Measurements from ENCODE around the gene REXO4. TPM values are rescaled to one million over a fixed set of nuclear protein-coding genes. Genes with fewer than 3 reads are reported as not detected.

The REXO4 gene
- total RNA-seq, 4 donors from 2014 or later = 6.4 to 25.0 (median 20.2) TPM

DNA sequence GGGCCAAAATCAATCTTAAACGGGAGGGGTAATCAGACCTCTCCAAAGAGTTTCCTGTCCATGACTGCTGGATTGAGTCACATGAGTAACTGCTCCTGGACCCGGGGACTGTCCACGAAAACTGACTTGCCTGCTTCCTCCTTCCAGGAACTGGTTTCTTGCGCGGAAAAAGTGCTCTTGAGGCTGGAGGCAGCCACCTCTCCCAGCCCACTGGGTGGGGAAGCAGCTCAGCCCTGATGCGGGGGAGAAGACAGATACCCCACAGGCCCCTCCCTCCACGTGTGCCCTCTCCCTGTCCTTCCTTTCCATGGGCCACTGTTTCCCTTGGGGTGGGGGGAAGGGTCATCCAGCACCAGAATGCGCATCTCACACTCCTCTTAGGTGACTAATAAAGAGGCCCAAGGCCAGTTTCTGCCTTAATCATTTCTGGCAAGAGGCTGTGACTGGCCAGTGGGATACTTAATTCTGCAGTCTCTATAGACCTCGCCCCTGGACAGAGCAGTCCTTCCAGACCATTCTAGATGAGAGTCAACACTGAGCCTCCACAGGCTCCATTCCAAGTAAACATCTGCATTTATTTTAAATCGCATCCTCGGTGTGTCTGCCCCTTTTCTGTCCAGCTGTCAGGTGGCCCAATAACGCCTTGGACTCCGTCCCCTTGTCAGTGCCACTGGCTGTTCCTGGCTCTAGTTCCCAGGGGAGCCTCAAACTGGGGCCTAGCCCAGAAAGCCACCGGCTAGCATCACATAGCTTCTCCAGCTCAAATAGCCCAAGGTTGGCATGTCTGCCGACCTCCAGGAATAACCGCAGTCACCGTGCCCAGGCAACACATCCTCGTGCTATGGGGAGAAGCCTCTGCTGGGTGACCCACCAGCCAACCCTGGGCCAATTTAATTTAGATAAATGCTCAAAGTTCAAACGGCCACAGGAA lies 12.0 kb downstream of the REXO4 start:
- Histone ChIP-seq H3K36me3 (no peaks in the 10 kb centered on the region), H3K9me3 (no peaks in the 10 kb centered on the region), H3K27me3 (no peaks in the 10 kb centered on the region), H3K4me1 (no peaks in the 10 kb centered on the region), H3K4me3 (no peak overlapping the region), H3K27ac (no peak overlapping the region)
- TF ChIP-seq POLR2A (IDR thresholded peaks at IDR 0.05) (no peak), CTCF (IDR thresholded peaks at IDR 0.05) (no peak)
- peak in 1 of 2 donors; percentile 30 for DNase-seq
- intact Hi-C loops (cut with DNase I; ENCODE audit: low total_unique reads) = loop anchor here (5.0 kb wide), 1 partner anchor 82 kb away; no protein-coding TSS in a partner anchor

DNA sequence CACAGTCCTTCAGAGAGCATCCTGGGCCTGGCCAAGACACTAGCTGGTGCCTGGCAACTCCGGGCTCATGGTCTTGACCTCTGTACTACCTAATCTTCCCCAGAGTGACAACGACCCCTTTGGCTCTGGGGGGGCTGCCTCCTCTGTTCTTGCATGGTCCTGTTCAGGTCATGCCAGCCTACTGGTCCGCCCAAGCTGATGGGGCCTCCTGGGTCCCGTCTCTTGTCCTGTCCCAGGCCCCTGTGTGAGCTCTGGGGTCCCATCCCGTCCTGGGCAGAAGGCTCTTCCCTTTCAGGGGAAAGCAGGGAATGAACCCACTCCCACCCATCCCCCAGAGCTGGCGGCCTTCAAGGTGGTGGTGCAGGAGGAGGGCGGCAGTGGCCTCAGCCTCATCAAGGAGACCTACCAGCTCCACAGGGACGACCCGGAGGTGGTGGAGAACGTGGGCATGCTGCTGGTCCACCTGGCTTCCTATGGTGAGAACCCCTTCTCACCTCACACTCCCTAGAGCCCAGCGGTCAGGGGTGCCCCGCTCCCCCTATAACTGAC lies 13.3 kb downstream of the REXO4 start:
- H3K27me3 ChIP-seq = no peaks in the 10 kb centered on the region
- no peaks in the 10 kb centered on the region for H3K9me3 ChIP-seq
- H3K4me3 ChIP-seq = no peak overlapping the region
- H3K27ac ChIP-seq = no peak overlapping the region
- no peak for TF ChIP-seq POLR2A (IDR thresholded peaks at IDR 0.05)
- no peak for TF ChIP-seq CTCF (IDR thresholded peaks at IDR 0.05)
- H3K36me3 ChIP-seq = no peaks in the 10 kb centered on the region
- intact Hi-C loops (cut with DNase I; ENCODE audit: low total_unique reads) = loop anchor here (5.0 kb wide), 1 partner anchor 83 kb away; no protein-coding TSS in a partner anchor
- DNase-seq = no peak
- no peaks in the 10 kb centered on the region for H3K4me1 ChIP-seq

DNA sequence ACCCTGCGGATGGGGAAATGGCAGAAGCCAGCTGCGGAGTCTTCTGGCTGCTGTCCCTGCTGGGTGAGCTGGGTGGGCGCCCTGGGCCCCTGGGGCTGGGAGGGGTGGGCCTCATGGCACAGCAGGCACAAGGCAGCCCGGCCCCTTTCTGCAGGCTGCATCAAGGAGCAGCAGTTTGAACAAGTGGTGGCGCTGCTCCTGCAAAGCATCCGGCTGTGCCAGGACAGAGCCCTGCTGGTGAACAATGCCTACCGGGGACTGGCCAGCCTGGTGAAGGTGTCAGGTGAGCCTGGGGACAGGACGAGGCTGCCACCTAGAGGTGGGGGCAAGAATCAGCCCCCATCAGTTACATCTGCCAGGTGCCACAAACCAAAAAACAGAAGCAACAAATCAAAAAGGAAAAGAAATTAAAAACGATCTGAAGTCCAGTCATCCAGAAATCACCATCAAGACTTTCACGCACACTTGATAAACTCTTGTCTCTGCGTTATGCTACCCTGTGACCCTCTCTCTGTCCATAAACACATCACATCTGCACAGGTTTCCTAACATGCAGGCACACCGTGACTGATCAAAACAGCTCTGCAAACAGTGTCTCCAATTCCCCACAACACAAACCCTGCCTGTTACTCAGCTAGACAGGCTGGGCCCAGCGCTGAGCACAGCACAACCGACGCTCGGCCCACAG lies 13.9 kb downstream of the REXO4 start:
- TF ChIP-seq POLR2A (IDR thresholded peaks at IDR 0.05) (no peak), CTCF (IDR thresholded peaks at IDR 0.05) (peak in 2 of 4 experiments; percentile 17 to 21)
- Histone ChIP-seq H3K4me1 (no peaks in the 10 kb centered on the region), H3K36me3 (no peaks in the 10 kb centered on the region), H3K27ac (no peak overlapping the region), H3K9me3 (no peaks in the 10 kb centered on the region), H3K27me3 (no peaks in the 10 kb centered on the region), H3K4me3 (no peak overlapping the region)
- intact Hi-C loops (cut with DNase I; ENCODE audit: low total_unique reads) = no loop called here
- no peak for DNase-seq

GRCh38 chr9:133402689-133403088 lies 15.1 kb downstream of the REXO4 start:
- no peak overlapping the region for H3K27ac ChIP-seq
- H3K4me3 ChIP-seq = no peak overlapping the region
- no peaks in the 10 kb centered on the region for H3K27me3 ChIP-seq
- H3K4me1 ChIP-seq = no peaks in the 10 kb centered on the region
- no peak for DNase-seq
- no peaks in the 10 kb centered on the region for H3K9me3 ChIP-seq
- intact Hi-C loops (cut with DNase I; ENCODE audit: low total_unique reads) = no loop called here
- H3K36me3 ChIP-seq = no peaks in the 10 kb centered on the region
- no peak for TF ChIP-seq POLR2A (IDR thresholded peaks at IDR 0.05)
- no peak for TF ChIP-seq CTCF (IDR thresholded peaks at IDR 0.05)
